Esophagus squamous epithelium (tissue), 5 donors: ENCODE data around the gene ZNF287. TPM values are rescaled to one million over a fixed set of nuclear protein-coding genes. Genes with fewer than 3 reads are reported as not detected.

ENCODE experiments used
- DNase-seq: peaks from one replicate; lab custom pipeline; 2025; lab: John Stamatoyannopoulos, UW
- H3K27ac ChIP-seq, 4 donors: fragments of 200-600 bp; sonication (generic); one replicate each; pipeline ENCODE4 v1.5.1; 2016 to 2019; ENCODE audit warnings: mild to moderate bottlenecking in 1 of 4
- H3K27me3 ChIP-seq, 4 donors: fragments of 200-600 bp; sonication (generic); 1 replicate in 3 of 4; 2 replicates in 1 of 4; pipeline versions ENCODE4 v1.5.1 to v1.6.0; 2017 to 2021; ENCODE audit warnings: antibody characterized with exemption in 1 of 4
- H3K36me3 ChIP-seq, 3 donors: fragments of 200-600 bp; sonication (generic); one replicate each; pipeline ENCODE4 v1.5.1; 2016 to 2019
- H3K4me1 ChIP-seq, 3 donors: fragments of 200-600 bp; sonication (generic); one replicate each; pipeline ENCODE4 v1.5.1; 2017 to 2019
- H3K4me3 ChIP-seq, 4 donors: fragments of 200-600 bp; sonication (generic); 1 replicate in 3 of 4; 2 replicates in 1 of 4; pipeline ENCODE4 v1.5.1; 2016 to 2019; ENCODE audit warnings: mild to moderate bottlenecking in 2 of 4, moderate library complexity in 1 of 4
- H3K9me3 ChIP-seq, 3 donors: fragments of 200-600 bp; sonication (generic); one replicate each; pipeline ENCODE4 v1.5.1; 2016 to 2019
- POLR2A ChIP-seq, 4 donors: fragments of 450-650 bp; IDR thresholded peaks; one replicate each; pipeline ENCODE4 v1.6.1; 2017; ENCODE audit warnings: antibody characterized with exemption in 4 of 4, mild to moderate bottlenecking in 4 of 4, moderate library complexity in 3 of 4
- WGBS, 2 donors: methylation state at CpG; one replicate each; pipeline ENCODE4 v1.1.5; 2018; 5-methylcytosine and 5-hydroxymethylcytosine counted together
- intact Hi-C: fragments of 100-400 bp; cut with DNase I; formaldehyde crosslinking; loops from one replicate; pipeline ENCODE4 v1.15.0; 2022
- total RNA-seq, 4 donors: library from RNA; depleted of rRNA; stranded (reverse); fragments of >200 nt; gene quantifications; one replicate each; pipeline ENCODE4 v1.1.0, GENCODE V29; 2016
- TF ChIP-seq, protein P1 (sequence below), 6 experiments: fragments of 450-650 bp in 4 of 6; fragments of 200-600 bp in 2 of 6; sonication (generic) in 2 of 6; IDR thresholded peaks; one replicate each; pipeline ENCODE4 v1.5.1; 2016 to 2019; ENCODE audit warnings: antibody characterized with exemption in 6 of 6, mild to moderate bottlenecking in 4 of 6, moderate library complexity in 4 of 6
- donor health status: DM: yes; HTN: yes; CAD: no.

Gene ZNF287
- total RNA-seq = 1 to 10 TPM; 2.1 to 3.8 (median 2.2) TPM

DNA sequence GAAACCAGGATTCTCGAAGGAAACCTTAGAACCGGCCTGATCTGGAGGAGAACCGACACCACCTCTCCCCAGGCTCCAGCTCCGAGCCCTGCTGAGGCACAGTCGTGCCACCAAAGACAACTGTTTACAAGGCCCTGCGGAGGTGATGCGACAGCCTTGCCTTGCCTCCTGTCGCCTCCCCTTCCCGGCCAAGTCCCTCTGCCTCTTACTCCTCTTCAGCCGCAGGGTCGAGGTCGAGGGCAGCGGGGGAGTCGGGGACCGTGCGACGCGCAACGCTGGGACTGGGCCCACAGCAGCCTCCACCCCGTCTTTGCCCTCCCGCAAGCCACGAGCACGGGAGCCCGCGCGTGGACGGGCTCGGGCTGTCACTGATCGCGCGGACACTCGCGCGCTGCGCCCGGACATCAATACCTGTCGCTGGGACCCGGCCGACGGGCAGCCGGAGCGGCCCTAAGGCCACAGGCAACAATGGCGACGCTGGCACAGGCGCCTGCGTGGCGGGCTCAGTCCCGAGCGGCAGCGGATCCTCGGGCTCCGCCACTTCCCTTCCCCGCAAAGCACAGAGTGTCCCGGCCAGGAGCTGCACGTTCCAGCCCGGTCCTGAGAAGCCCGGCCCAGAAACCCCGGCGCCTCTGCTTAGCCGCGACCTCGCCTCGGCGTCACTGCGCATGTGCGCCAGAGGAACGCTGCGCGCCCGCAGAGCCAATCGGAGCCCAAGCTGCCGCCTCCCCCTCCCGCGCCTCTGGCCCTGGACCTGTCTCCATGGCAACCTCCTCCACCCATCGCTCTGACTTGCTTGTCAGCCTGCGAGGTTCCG is at the start of gene ZNF287:
TSS of gene ZNF287 (minus strand) at position 664 of the 817 bp plus-strand sequence. CDS start 1,473 bp downstream, outside the sequence.
- Histone ChIP-seq H3K27me3 (no peaks in the 10 kb centered on the region), H3K27ac (peak within 1 kb of the TSS; percentile 53 to 83 (median 80)), H3K36me3 (peaks cover 0 to 24% (median 0%) of the 10 kb centered on the region in 3 donors), H3K9me3 (no peaks in the 10 kb centered on the region), H3K4me1 (peaks cover 3 to 16% (median 7%) of the 10 kb centered on the region in 3 donors), H3K4me3 (peak within 1 kb of the TSS; percentile 55 to 87 (median 81))
- TF ChIP-seq, protein P1, sequence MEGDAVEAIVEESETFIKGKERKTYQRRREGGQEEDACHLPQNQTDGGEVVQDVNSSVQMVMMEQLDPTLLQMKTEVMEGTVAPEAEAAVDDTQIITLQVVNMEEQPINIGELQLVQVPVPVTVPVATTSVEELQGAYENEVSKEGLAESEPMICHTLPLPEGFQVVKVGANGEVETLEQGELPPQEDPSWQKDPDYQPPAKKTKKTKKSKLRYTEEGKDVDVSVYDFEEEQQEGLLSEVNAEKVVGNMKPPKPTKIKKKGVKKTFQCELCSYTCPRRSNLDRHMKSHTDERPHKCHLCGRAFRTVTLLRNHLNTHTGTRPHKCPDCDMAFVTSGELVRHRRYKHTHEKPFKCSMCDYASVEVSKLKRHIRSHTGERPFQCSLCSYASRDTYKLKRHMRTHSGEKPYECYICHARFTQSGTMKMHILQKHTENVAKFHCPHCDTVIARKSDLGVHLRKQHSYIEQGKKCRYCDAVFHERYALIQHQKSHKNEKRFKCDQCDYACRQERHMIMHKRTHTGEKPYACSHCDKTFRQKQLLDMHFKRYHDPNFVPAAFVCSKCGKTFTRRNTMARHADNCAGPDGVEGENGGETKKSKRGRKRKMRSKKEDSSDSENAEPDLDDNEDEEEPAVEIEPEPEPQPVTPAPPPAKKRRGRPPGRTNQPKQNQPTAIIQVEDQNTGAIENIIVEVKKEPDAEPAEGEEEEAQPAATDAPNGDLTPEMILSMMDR (IDR thresholded peaks at IDR 0.05) = no peak
- peak in 2 of 4 donors; percentile 47 to 61 for TF ChIP-seq POLR2A (IDR thresholded peaks at IDR 0.05)
- WGBS, 2 donors = 7 to 18% methylated on average over 3 to 8 of the region's 77 CpGs
- peak; percentile 78 for DNase-seq
- intact Hi-C loops = no loop called here

DNA sequence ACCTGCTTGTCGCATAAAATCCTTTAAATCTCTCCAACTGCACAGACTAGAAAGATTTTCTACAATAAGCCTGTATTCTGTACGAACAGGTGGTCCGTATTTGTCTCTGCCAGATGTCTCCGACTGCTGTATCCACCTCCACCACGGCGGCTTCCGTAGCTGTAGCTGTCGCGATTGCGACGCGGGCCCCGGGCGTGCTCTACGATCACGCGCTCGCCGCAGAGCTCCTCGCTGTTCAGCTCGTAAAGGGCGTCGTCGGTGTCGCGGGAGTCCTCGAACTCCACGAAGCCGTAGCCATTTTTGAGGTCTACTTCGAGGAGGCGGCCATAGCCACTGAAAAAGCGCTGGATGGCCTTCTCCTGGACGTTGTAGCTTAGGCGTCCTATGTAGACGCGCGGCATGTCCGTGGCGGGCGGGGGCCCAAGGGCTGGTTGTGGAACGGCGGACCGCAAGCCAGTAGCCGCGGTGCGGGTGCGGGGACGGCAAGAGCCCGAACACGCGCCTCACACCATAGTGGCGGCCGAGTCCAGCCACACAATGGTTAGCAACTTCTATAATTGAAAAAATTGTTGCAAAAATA is 48.6 kb upstream of the ZNF287 start:
- no peak overlapping the region for H3K4me3 ChIP-seq
- no peak overlapping the region for H3K27ac ChIP-seq
- intact Hi-C loops = no loop called here
- TF ChIP-seq, protein P1 (IDR thresholded peaks at IDR 0.05) = no peak
- no peak for TF ChIP-seq POLR2A (IDR thresholded peaks at IDR 0.05)
- H3K9me3 ChIP-seq = peaks cover 0 to 76% (median 44%) of the 10 kb centered on the region in 3 donors
- H3K27me3 ChIP-seq = no peaks in the 10 kb centered on the region
- H3K4me1 ChIP-seq = no peaks in the 10 kb centered on the region
- H3K36me3 ChIP-seq = no peaks in the 10 kb centered on the region
- 94 to 95% methylated on average over 16 to 35 of the region's 53 CpGs for WGBS, 2 donors
- DNase-seq = no peak

DNA sequence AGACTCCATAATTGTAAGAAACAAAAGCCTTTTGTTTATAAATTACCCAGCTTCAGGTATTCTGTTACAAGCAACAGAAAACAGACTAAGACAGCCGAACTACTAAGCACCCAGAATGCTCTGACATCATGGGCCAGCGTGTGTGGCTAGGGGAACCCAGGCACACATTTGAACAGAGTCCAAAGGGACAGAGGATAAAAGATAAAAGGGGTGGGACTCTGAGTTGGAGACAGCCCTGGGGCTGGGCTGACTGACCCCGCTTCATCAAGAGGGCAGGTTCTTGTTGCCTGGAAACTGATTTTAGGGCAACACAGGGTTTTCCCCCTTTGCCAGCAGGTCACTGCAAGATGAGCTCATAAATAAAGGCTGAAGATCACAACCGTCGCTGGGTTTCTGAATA is 30.5 kb upstream of the ZNF287 start:
- TF ChIP-seq POLR2A (IDR thresholded peaks at IDR 0.05) = no peak
- TF ChIP-seq, protein P1 (IDR thresholded peaks at IDR 0.05) = no peak
- H3K27me3 ChIP-seq = peaks cover 0 to 9% (median 0%) of the 10 kb centered on the region in 4 donors
- no peak overlapping the region for H3K4me3 ChIP-seq
- no peaks in the 10 kb centered on the region for H3K9me3 ChIP-seq
- no peaks in the 10 kb centered on the region for H3K36me3 ChIP-seq
- WGBS, 2 donors = 62 to 66% methylated on average over 5 of the region's 5 CpGs
- H3K4me1 ChIP-seq = no peaks in the 10 kb centered on the region
- DNase-seq = no peak
- intact Hi-C loops = no loop called here
- H3K27ac ChIP-seq = no peak overlapping the region

DNA sequence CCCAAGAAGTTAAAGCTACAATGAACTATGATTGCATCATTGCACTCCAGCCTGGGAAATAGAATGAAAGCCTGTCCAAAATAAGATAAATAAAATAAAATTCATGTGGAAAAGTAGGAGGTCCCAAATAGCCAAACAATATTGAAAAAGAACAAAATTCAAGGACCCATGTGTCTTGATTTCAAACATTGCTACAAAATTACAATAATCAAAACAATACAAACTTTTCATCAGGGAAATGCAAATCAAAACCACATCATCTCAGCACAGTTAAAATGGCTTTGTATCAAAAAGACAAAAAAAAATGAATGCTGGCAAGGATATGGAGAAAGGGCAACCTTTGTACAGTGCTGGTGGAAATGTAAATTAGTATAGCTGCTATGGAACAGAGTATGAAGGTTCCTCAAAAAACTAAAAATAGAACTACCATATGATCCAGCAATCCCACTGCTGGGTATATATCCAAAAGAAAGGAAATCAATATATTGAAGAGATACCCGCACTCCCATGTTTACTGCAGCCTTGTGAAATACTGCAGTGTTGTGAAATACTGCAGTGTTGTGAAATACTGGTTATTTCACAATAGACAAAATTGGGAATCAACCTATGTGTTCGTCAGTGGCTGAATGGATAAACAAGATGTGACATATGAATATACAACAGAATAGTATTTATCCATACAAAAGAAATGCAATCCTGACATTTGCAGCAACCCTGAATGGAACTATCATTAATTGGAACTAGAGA is 24.5 kb upstream of the ZNF287 start:
- Histone ChIP-seq H3K27ac (no peak overlapping the region), H3K4me3 (no peak overlapping the region), H3K36me3 (no peaks in the 10 kb centered on the region), H3K9me3 (no peaks in the 10 kb centered on the region), H3K27me3 (peaks cover 0 to 17% (median 0%) of the 10 kb centered on the region in 4 donors), H3K4me1 (peaks cover 0 to 10% (median 0%) of the 10 kb centered on the region in 3 donors)
- TF ChIP-seq POLR2A (IDR thresholded peaks at IDR 0.05) = no peak
- TF ChIP-seq, protein P1 (IDR thresholded peaks at IDR 0.05) = no peak
- WGBS, 2 donors = 27 to 33% methylated on average over 2 of the region's 2 CpGs
- intact Hi-C loops = no loop called here
- no peak for DNase-seq
